HepG2 (cell line): ENCODE results near the gene LCA5. TPM values are rescaled to one million over a fixed set of nuclear protein-coding genes. Genes with fewer than 3 reads are reported as not detected.

Experiments used
- FOXK2 ChIP-seq: fragments of 450-650 bp; IDR thresholded peaks from 2 replicates; pipeline ENCODE4 v1.6.1; 2016
- HCFC1 ChIP-seq: fragments of 150-350 bp; IDR thresholded peaks from 2 replicates; pipeline ENCODE4 v1.6.1; 2014; ENCODE audit warnings: low read depth, low read length
- HMG20A ChIP-seq: IDR thresholded peaks from 2 replicates; pipeline ENCODE4 v1.6.1; 2016; ENCODE audit warnings: borderline replicate concordance
- IKZF1 ChIP-seq: fragments of 450-650 bp; IDR thresholded peaks from 2 replicates; pipeline ENCODE4 v1.7.1; 2016
- KDM5B ChIP-seq: sonication (generic); formaldehyde crosslinking; IDR thresholded peaks from 2 replicates; pipeline ENCODE4 v1.4.0; 2020; ENCODE audit warnings: missing genetic modification reagents, mild to moderate bottlenecking, borderline replicate concordance
- KMT2A ChIP-seq: sonication (generic); formaldehyde crosslinking; IDR thresholded peaks from 2 replicates; pipeline ENCODE4 v1.4.0; 2020; ENCODE audit warnings: missing genetic modification reagents
- MED8 ChIP-seq: sonication (generic); formaldehyde crosslinking; IDR thresholded peaks from 2 replicates; pipeline ENCODE4 v1.8.1; 2023; ENCODE audit warnings: mild to moderate bottlenecking, missing genetic modification reagents; ENCODE audit not compliant: insufficient replicate concordance
- NR2F1 ChIP-seq, 2 experiments: fragments of 450-650 bp in 1 of 2; formaldehyde crosslinking in 1 of 2; IDR thresholded peaks; 2 replicates each; pipeline versions ENCODE4 v1.5.0 to v1.6.1; 2016 to 2020; ENCODE audit warnings: mild to moderate bottlenecking in 1 of 2, missing compliant biosample characterization in 1 of 2, missing genetic modification reagents in 1 of 2, moderate library complexity in 1 of 2
- NR2F6 ChIP-seq, 2 experiments: IDR thresholded peaks; 2 replicates each; pipeline ENCODE4 v1.6.1; 2016; ENCODE audit warnings: antibody characterized with exemption in 1 of 2, mild to moderate bottlenecking in 1 of 2
- PLRG1 ChIP-seq: fragments of 450-650 bp; conservative IDR thresholded peaks from 2 replicates; pipeline ENCODE4 v1.6.1; 2016
- SAP130 ChIP-seq: IDR thresholded peaks from 2 replicates; pipeline ENCODE4 v1.6.1; 2016; ENCODE audit warnings: low read depth
- ZMYM4 ChIP-seq: sonication (generic); formaldehyde crosslinking; IDR thresholded peaks from 2 replicates; pipeline ENCODE4 v1.8.1; 2023; ENCODE audit warnings: mild to moderate bottlenecking, missing genetic modification reagents
- ZNF292 ChIP-seq: sonication (generic); formaldehyde crosslinking; IDR thresholded peaks from 2 replicates; pipeline ENCODE4 v1.8.1; 2022; ENCODE audit warnings: mild to moderate bottlenecking, low read depth, missing genetic modification reagents, borderline replicate concordance
- ZNF468 ChIP-seq: sonication (generic); formaldehyde crosslinking; IDR thresholded peaks from 2 replicates; pipeline ENCODE4 v1.8.0; 2022; ENCODE audit warnings: mild to moderate bottlenecking, moderate library complexity, missing genetic modification reagents
- ZNF556 ChIP-seq: sonication (generic); formaldehyde crosslinking; IDR thresholded peaks from 2 replicates; pipeline ENCODE4 v1.4.0; 2020; ENCODE audit warnings: mild to moderate bottlenecking, missing genetic modification reagents, borderline replicate concordance
- ZNF720 ChIP-seq: sonication (generic); formaldehyde crosslinking; IDR thresholded peaks from 2 replicates; pipeline ENCODE4 v1.4.0; 2020; ENCODE audit warnings: missing genetic modification reagents
- ZNF773 ChIP-seq: sonication (generic); formaldehyde crosslinking; IDR thresholded peaks from 2 replicates; pipeline ENCODE4 v1.4.0; 2020; ENCODE audit warnings: missing genetic modification reagents, borderline replicate concordance
- ZNF878 ChIP-seq: sonication (generic); formaldehyde crosslinking; IDR thresholded peaks from 2 replicates; pipeline ENCODE4 v1.8.1; 2023; ENCODE audit warnings: mild to moderate bottlenecking, missing genetic modification reagents, moderate library complexity
- ZSCAN22 ChIP-seq: sonication (generic); formaldehyde crosslinking; IDR thresholded peaks from 2 replicates; pipeline ENCODE4 v1.4.0; 2020; ENCODE audit warnings: mild to moderate bottlenecking, missing genetic modification reagents
- polyA plus RNA-seq, 8 experiments: library from polyadenylated mRNA; depleted of rRNA in 3 of 8; stranded (reverse) in 7 of 8; unstranded in 1 of 8; fragments of >200 nt; fragmentation: Illumina TruSeq in 4 of 8; extraction: Trizol in 4 of 8; gene quantifications; 2 replicates each; pipeline versions ENCODE4 v1.2.1 to v1.2.3, GENCODE V29; 2011 to 2016; ENCODE audit warnings: low read depth in 4 of 8, missing spikeins in 1 of 8, mixed read lengths in 1 of 8; ENCODE audit not compliant: insufficient read depth in 1 of 8
- total RNA-seq, 5 experiments: library from RNA; depleted of rRNA; stranded (reverse); fragments of >200 nt; fragmentation: Illumina TruSeq; extraction: Trizol; gene quantifications; 2 replicates each; pipeline ENCODE4 v1.2.3, GENCODE V29; 2016; ENCODE audit warnings: low read depth in 1 of 5
- TF ChIP-seq, protein P1 (sequence below): sonication (generic); formaldehyde crosslinking; IDR thresholded peaks from 2 replicates; pipeline ENCODE4 v1.8.0; 2022; ENCODE audit warnings: missing genetic modification reagents, mild to moderate bottlenecking, moderate library complexity, borderline replicate concordance
- TF ChIP-seq, protein P2 (sequence below): sonication (generic); formaldehyde crosslinking; conservative IDR thresholded peaks from 2 replicates; pipeline ENCODE4 v1.8.0; 2022; ENCODE audit warnings: low read depth, missing genetic modification reagents
- TF ChIP-seq, protein P3 (sequence below): sonication (generic); formaldehyde crosslinking; IDR thresholded peaks from 2 replicates; pipeline ENCODE4 v1.5.0; 2020; ENCODE audit warnings: mild to moderate bottlenecking, missing genetic modification reagents
- TF ChIP-seq, protein P4 (sequence below): sonication (generic); formaldehyde crosslinking; IDR thresholded peaks from 2 replicates; pipeline ENCODE4 v1.8.1; 2023; ENCODE audit warnings: missing genetic modification reagents, mild to moderate bottlenecking, borderline replicate concordance
- TF ChIP-seq, protein P5 (sequence below): sonication (generic); formaldehyde crosslinking; IDR thresholded peaks from 2 replicates; pipeline ENCODE4 v1.8.1; 2022; ENCODE audit warnings: mild to moderate bottlenecking, missing genetic modification reagents

LCA5 gene
- total and polyA plus RNA-seq, 2 of the 13 experiments (the other 11 are each of a cell fraction or from before 2014, with no cell fraction given): 0.84 to 4.6 TPM

DNA sequence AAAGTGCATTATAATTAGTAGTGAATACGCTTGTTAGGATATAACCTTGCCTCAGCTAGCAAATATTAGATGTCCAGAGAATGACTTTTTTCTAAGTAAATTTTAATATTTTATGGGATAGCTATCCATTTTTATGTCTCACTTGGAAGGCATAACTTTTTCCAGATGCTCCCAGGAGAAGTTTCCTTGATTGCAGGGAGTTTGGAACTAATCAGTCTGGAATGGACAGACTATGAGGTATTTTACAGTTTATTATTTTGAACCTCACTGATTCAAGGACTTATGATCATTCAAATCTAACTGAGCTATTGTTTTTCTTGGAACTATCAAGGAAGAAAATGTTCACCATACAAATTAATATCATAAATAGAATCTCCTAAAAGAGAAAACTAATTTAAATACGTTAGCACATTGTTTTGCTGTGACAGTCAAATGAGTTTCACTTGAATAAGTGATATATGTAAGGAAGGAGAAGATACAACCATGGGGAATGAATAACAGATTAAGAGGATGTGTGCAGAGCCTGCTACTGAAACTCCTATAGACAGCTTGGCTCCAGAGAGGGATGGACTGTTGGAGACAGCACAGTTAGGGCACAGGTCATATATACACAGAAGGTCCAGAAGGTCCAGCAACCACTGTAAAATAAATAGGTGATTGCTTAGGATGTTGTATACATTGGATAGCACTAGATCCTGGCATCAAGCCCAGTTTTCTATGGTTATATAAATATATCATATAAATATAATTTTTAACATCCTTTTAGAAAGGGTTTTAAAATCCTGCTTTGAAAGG is 20.6 kb upstream of the LCA5 start (continued):
- TF ChIP-seq, protein P1, sequence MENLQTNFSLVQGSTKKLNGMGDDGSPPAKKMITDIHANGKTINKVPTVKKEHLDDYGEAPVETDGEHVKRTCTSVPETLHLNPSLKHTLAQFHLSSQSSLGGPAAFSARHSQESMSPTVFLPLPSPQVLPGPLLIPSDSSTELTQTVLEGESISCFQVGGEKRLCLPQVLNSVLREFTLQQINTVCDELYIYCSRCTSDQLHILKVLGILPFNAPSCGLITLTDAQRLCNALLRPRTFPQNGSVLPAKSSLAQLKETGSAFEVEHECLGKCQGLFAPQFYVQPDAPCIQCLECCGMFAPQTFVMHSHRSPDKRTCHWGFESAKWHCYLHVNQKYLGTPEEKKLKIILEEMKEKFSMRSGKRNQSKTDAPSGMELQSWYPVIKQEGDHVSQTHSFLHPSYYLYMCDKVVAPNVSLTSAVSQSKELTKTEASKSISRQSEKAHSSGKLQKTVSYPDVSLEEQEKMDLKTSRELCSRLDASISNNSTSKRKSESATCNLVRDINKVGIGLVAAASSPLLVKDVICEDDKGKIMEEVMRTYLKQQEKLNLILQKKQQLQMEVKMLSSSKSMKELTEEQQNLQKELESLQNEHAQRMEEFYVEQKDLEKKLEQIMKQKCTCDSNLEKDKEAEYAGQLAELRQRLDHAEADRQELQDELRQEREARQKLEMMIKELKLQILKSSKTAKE (CRISPR knock-in tag): no peak
- TF ChIP-seq KDM5B (CRISPR knock-in tag) (no peak), HMG20A (CRISPR knock-in tag) (peak; percentile 16; the same call in 1 of the 2 replicates), IKZF1 (no peak), MED8 (no peak), ZMYM4 (CRISPR knock-in tag) (peak; percentile 53; the same call in 1 of the 2 replicates), NR2F1 (CRISPR knock-in tag; IDR thresholded peaks at IDR 0.05) (peak; percentile 31 to 47; a peak in 2 of 4 replicates), KMT2A (CRISPR knock-in tag) (no peak), ZNF292 (CRISPR knock-in tag) (peak; percentile 50; the same call in 1 of the 2 replicates), NR2F6 (IDR thresholded peaks at IDR 0.05) (peak; percentile 61), NR2F6 (CRISPR knock-in tag; IDR thresholded peaks at IDR 0.05) (peak; percentile 77), ZSCAN22 (CRISPR knock-in tag) (no peak), FOXK2 (0 out of 2 replicates have a peak, but pooled peaks have one; percentile 24), ZNF556 (no peak), ZNF468 (CRISPR knock-in tag) (no peak), PLRG1 (no peak), ZNF773 (CRISPR knock-in tag) (no peak), HCFC1 (no peak), SAP130 (CRISPR knock-in tag) (peak; percentile 54), ZNF878 (CRISPR knock-in tag) (no peak), ZNF720 (CRISPR knock-in tag) (no peak)
- TF ChIP-seq, protein P2, sequence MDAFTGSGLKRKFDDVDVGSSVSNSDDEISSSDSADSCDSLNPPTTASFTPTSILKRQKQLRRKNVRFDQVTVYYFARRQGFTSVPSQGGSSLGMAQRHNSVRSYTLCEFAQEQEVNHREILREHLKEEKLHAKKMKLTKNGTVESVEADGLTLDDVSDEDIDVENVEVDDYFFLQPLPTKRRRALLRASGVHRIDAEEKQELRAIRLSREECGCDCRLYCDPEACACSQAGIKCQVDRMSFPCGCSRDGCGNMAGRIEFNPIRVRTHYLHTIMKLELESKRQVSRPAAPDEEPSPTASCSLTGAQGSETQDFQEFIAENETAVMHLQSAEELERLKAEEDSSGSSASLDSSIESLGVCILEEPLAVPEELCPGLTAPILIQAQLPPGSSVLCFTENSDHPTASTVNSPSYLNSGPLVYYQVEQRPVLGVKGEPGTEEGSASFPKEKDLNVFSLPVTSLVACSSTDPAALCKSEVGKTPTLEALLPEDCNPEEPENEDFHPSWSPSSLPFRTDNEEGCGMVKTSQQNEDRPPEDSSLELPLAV (CRISPR knock-in tag): no peak
- TF ChIP-seq, protein P3, sequence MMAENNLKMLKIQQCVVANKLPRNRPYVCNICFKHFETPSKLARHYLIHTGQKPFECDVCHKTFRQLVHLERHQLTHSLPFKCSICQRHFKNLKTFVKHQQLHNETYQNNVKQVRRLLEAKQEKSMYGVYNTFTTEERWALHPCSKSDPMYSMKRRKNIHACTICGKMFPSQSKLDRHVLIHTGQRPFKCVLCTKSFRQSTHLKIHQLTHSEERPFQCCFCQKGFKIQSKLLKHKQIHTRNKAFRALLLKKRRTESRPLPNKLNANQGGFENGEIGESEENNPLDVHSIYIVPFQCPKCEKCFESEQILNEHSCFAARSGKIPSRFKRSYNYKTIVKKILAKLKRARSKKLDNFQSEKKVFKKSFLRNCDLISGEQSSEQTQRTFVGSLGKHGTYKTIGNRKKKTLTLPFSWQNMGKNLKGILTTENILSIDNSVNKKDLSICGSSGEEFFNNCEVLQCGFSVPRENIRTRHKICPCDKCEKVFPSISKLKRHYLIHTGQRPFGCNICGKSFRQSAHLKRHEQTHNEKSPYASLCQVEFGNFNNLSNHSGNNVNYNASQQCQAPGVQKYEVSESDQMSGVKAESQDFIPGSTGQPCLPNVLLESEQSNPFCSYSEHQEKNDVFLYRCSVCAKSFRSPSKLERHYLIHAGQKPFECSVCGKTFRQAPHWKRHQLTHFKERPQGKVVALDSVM (CRISPR knock-in tag): no peak
- TF ChIP-seq, protein P4, sequence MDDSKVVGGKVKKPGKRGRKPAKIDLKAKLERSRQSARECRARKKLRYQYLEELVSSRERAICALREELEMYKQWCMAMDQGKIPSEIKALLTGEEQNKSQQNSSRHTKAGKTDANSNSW (CRISPR knock-in tag): no peak
- TF ChIP-seq, protein P5, sequence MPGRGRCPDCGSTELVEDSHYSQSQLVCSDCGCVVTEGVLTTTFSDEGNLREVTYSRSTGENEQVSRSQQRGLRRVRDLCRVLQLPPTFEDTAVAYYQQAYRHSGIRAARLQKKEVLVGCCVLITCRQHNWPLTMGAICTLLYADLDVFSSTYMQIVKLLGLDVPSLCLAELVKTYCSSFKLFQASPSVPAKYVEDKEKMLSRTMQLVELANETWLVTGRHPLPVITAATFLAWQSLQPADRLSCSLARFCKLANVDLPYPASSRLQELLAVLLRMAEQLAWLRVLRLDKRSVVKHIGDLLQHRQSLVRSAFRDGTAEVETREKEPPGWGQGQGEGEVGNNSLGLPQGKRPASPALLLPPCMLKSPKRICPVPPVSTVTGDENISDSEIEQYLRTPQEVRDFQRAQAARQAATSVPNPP (CRISPR knock-in tag): no peak
